ENCODE results near the gene CDKN1A.

CDKN1A gene

GRCh38 chr6:36697481-36697903 is 19.0 kb downstream of the CDKN1A start, which contains the start of gene RAB44:
Gene RAB44, plus strand, starts transcription at chr6:36697826. Its CDS starts 6,410 bp downstream, at chr6:36704236.
- no peak within 1 kb of the TSS for H3K4me3 ChIP-seq (ENCODE audit: low read depth, low read length)
- TF ChIP-seq CTCF (IDR thresholded peaks at IDR 0.05; ENCODE audit: insufficient read depth, low read depth, low read length, missing control alignments) = no peak

GRCh38 chr6:36698196-36698595 is 19.7 kb downstream of the CDKN1A start:
- DNase-seq (ENCODE audit: low read depth) = no peak
- H3K4me3 ChIP-seq (ENCODE audit: low read depth, low read length) = no peak overlapping the region

More at GRCh38 chr6:36697481-36697903, 19.0 kb downstream of the CDKN1A start, which contains the start of gene RAB44:
- no peak for DNase-seq (ENCODE audit: low read depth)

GRCh38 chr6:36698871-36699271 is 20.4 kb downstream of the CDKN1A start:
- TF ChIP-seq CTCF (IDR thresholded peaks at IDR 0.05; ENCODE audit: insufficient read depth, low read depth, low read length, missing control alignments) = no peak
- DNase-seq (ENCODE audit: low read depth) = no peak
- no peak overlapping the region for H3K4me3 ChIP-seq (ENCODE audit: low read depth, low read length)

More at GRCh38 chr6:36698196-36698595, 19.7 kb downstream of the CDKN1A start:
- no peak for TF ChIP-seq CTCF (IDR thresholded peaks at IDR 0.05; ENCODE audit: insufficient read depth, low read depth, low read length, missing control alignments)

DNA sequence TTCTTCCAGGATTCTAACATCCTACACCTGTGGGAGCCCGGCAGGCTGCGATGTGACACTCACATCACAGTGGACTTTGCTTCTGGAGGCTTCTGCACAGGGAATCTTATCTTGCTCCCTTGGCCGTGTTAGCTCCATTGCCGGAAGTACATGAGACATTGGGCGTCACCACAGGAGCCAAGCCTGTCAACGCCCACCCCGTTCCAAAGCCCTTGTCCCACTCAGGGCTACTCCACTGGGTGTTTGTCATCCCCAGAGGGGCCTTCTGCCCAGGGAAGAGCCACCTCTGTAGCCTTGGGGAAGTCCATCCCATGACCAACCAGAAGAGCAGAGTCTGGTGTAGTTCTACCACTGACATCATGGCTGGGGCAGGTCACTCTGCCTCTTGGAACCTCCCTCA is 20.8 kb downstream of the CDKN1A start:
- TF ChIP-seq CTCF (IDR thresholded peaks at IDR 0.05; ENCODE audit: insufficient read depth, low read depth, low read length, missing control alignments) = no peak
- H3K4me3 ChIP-seq (ENCODE audit: low read depth, low read length) = no peak overlapping the region
- no peak for DNase-seq (ENCODE audit: low read depth)

- H3K4me3 ChIP-seq (ENCODE audit: low read depth, low read length) = no peak overlapping the region
- DNase-seq (ENCODE audit: low read depth) = no peak
- TF ChIP-seq CTCF (IDR thresholded peaks at IDR 0.05; ENCODE audit: insufficient read depth, low read depth, low read length, missing control alignments) = no peak
These were observed 21.7 kb downstream of the CDKN1A start for GRCh38 chr6:36700071-36700812.

DNA sequence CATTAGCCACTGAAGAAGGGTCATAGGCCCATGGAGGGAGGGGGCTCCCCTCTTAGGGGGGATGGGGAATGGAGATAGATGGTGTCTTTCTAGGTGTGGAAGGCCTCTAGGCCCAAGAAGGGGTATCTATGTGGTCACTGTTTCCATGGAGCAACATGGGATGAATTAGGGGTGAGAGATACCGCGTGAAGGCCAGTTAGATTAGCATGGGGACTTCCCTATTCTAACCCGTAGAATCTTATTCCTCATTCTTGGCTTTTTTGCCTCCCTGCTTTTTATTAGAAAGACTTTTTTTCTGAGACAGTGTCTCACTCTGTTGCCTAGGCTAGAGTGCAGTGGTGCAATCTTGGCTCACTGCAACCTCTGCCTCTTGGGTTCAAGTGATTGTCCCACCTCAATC is 22.3 kb downstream of the CDKN1A start:
- no peak overlapping the region for H3K4me3 ChIP-seq (ENCODE audit: low read depth, low read length)
- DNase-seq (ENCODE audit: low read depth) = no peak
- no peak for TF ChIP-seq CTCF (IDR thresholded peaks at IDR 0.05; ENCODE audit: insufficient read depth, low read depth, low read length, missing control alignments)
